Vagina (tissue), 2 donors: Measurements from ENCODE around the gene SPOCK3. TPM values are rescaled to one million over a fixed set of nuclear protein-coding genes. Genes with fewer than 3 reads are reported as not detected.

Experiments
- DNase-seq, 2 donors: peaks; one replicate each; pipeline ENCODE4 v3.0.0-alpha.2; 2017; ENCODE audit errors: extremely low spot score in 2 of 2
- H3K27ac ChIP-seq: fragments of 200-600 bp; sonication (generic); one replicate; pipeline ENCODE4 v1.5.1; 2019
- H3K27me3 ChIP-seq: fragments of 200-600 bp; sonication (generic); one replicate; pipeline ENCODE4 v1.5.1; 2019
- H3K36me3 ChIP-seq, 2 donors: fragments of 200-600 bp; sonication (generic); one replicate each; pipeline ENCODE4 v1.5.1; 2017 to 2019
- H3K4me1 ChIP-seq: fragments of 200-600 bp; sonication (generic); one replicate; pipeline ENCODE4 v1.5.1; 2019
- H3K4me3 ChIP-seq, 2 donors: fragments of 200-600 bp; sonication (generic); 1 replicate in 1 of 2; 2 replicates in 1 of 2; pipeline ENCODE4 v1.5.1; 2016 to 2019
- H3K9me3 ChIP-seq: fragments of 200-600 bp; sonication (generic); one replicate; pipeline ENCODE4 v1.5.1; 2019
- POLR2A ChIP-seq, 2 donors: fragments of 450-650 bp; IDR thresholded peaks; one replicate each; pipeline ENCODE4 v1.6.1; 2017; ENCODE audit warnings: antibody characterized with exemption in 2 of 2, mild to moderate bottlenecking in 2 of 2, moderate library complexity in 2 of 2
- POLR2AphosphoS5 ChIP-seq, 2 donors: sonication (generic); formaldehyde crosslinking; IDR thresholded peaks; one replicate each; pipeline ENCODE4 v1.9.0; 2017; ENCODE audit warnings: antibody characterized with exemption in 2 of 2, mild to moderate bottlenecking in 2 of 2, low read depth in 1 of 2; ENCODE audit not compliant: insufficient read depth in 1 of 2
- intact Hi-C: fragments of 100-400 bp; cut with DNase I; formaldehyde crosslinking; loops from one replicate; pipeline ENCODE4 v1.15.1; 2023
- total RNA-seq: library from RNA; depleted of rRNA; stranded (reverse); fragments of >200 nt; gene quantifications from one replicate; pipeline ENCODE4 v1.2.3, GENCODE V29; 2016
- TF ChIP-seq, protein P1 (sequence below), 3 experiments: fragments of 450-650 bp in 2 of 3; fragments of 200-600 bp in 1 of 3; sonication (generic) in 1 of 3; IDR thresholded peaks; one replicate each; pipeline ENCODE4 v1.5.1; 2017 to 2019; ENCODE audit warnings: antibody characterized with exemption in 3 of 3, mild to moderate bottlenecking in 2 of 3, moderate library complexity in 2 of 3

Gene SPOCK3
- total RNA-seq, 1 donor from 2014 or later: 0.74 TPM

DNA sequence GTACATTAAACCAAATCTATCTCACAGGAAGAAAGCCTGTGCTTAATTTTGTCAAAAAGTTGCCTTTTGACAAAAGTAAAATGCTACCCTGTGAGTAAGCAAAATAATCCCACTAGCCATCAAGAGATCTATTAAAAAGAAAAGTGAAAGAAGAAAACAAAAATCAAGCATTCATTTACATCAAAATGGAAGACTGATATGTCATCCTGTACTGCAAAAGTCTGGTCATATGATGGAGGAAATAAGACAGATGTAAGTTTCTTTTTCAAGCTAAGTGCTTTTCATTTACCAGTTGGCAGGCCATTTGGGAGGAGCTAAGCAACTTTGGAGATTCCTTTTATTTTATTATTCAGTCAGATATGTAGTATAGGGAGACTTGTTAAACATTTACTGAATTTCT, 387.4 kb downstream of the SPOCK3 start:
- no peaks in the 10 kb centered on the region for H3K9me3 ChIP-seq
- DNase-seq: no peak
- no peaks in the 10 kb centered on the region for H3K36me3 ChIP-seq
- TF ChIP-seq POLR2AphosphoS5 (IDR thresholded peaks at IDR 0.05; ENCODE audit: insufficient read depth in 1 of 2, low read depth in 1 of 2) (no peak), POLR2A (IDR thresholded peaks at IDR 0.05) (no peak)
- TF ChIP-seq, protein P1, sequence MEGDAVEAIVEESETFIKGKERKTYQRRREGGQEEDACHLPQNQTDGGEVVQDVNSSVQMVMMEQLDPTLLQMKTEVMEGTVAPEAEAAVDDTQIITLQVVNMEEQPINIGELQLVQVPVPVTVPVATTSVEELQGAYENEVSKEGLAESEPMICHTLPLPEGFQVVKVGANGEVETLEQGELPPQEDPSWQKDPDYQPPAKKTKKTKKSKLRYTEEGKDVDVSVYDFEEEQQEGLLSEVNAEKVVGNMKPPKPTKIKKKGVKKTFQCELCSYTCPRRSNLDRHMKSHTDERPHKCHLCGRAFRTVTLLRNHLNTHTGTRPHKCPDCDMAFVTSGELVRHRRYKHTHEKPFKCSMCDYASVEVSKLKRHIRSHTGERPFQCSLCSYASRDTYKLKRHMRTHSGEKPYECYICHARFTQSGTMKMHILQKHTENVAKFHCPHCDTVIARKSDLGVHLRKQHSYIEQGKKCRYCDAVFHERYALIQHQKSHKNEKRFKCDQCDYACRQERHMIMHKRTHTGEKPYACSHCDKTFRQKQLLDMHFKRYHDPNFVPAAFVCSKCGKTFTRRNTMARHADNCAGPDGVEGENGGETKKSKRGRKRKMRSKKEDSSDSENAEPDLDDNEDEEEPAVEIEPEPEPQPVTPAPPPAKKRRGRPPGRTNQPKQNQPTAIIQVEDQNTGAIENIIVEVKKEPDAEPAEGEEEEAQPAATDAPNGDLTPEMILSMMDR (IDR thresholded peaks at IDR 0.05): no peak
- H3K27me3 ChIP-seq: no peaks in the 10 kb centered on the region
- H3K27ac ChIP-seq: no peak overlapping the region
- no peaks in the 10 kb centered on the region for H3K4me1 ChIP-seq
- intact Hi-C loops: no loop called here
- H3K4me3 ChIP-seq: no peak overlapping the region

DNA sequence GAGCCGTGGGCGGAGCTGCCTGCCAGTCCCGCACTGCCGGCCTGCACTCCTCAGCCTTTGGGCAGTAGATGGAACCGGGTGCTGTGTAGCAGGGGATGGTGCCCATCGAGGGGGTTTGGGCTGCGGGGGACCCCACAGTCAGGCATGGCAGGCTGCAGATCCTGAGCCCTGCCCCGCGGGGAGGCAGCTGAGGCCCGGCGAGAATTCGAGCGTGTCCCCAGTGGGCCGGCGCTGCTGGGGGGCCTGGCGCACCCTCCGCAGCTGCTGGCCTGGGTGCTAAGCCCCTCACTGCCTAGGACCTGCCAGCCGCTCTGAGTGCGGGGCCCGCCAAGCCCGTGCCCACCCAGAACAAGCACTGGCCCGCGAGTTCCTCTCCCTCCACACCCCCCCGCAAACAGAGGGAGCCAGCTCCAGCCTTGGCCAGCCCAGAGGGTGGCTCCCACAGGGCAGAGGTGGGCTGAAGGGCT, 391.5 kb downstream of the SPOCK3 start:
- no peak for DNase-seq
- Histone ChIP-seq H3K4me3 (no peak overlapping the region), H3K27ac (no peak overlapping the region), H3K27me3 (no peaks in the 10 kb centered on the region), H3K4me1 (no peaks in the 10 kb centered on the region), H3K36me3 (no peaks in the 10 kb centered on the region), H3K9me3 (no peaks in the 10 kb centered on the region)
- intact Hi-C loops: no loop called here
- TF ChIP-seq POLR2AphosphoS5 (IDR thresholded peaks at IDR 0.05; ENCODE audit: insufficient read depth in 1 of 2, low read depth in 1 of 2): no peak
- TF ChIP-seq, protein P1 (IDR thresholded peaks at IDR 0.05): no peak

DNA sequence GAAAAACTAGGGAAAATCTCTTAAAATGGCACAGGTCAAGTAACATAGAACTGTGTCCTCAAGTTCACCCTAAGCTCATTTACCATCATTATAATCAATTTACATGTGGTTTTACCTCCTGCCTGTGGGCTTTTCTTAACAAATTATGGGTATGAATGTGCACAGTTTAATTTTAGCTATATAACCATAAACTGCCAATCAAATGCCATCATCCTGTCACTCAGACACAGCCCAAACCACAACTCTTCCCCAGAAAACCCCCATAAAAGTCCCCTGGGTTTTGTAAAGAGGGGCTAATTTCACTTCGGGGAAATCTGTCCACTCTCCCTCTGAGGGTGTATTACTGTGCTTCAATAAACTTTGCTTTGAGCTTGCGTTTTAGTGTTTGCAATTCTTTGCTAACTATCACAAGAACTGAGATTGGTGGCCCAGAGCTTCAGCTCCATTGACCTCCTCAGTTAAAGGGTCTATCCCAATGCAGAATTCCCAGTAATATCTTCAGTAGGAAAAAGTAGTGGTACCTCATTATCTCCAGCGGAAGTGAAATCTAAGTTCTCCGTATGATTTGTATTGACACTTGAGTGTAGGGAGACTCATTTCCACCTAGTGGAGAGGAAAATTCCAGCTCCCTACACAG, 394.6 kb downstream of the SPOCK3 start:
- DNase-seq: no peak
- intact Hi-C loops: loop anchor here (2.0 kb wide), 1 partner anchor 39 kb away; no protein-coding TSS in a partner anchor
- Histone ChIP-seq H3K9me3 (no peaks in the 10 kb centered on the region), H3K4me3 (no peak overlapping the region), H3K27ac (no peak overlapping the region), H3K36me3 (no peaks in the 10 kb centered on the region), H3K27me3 (no peaks in the 10 kb centered on the region), H3K4me1 (no peaks in the 10 kb centered on the region)
- TF ChIP-seq POLR2A (IDR thresholded peaks at IDR 0.05): no peak
- TF ChIP-seq POLR2AphosphoS5 (IDR thresholded peaks at IDR 0.05; ENCODE audit: insufficient read depth in 1 of 2, low read depth in 1 of 2): no peak
- TF ChIP-seq, protein P1 (IDR thresholded peaks at IDR 0.05): no peak

DNA sequence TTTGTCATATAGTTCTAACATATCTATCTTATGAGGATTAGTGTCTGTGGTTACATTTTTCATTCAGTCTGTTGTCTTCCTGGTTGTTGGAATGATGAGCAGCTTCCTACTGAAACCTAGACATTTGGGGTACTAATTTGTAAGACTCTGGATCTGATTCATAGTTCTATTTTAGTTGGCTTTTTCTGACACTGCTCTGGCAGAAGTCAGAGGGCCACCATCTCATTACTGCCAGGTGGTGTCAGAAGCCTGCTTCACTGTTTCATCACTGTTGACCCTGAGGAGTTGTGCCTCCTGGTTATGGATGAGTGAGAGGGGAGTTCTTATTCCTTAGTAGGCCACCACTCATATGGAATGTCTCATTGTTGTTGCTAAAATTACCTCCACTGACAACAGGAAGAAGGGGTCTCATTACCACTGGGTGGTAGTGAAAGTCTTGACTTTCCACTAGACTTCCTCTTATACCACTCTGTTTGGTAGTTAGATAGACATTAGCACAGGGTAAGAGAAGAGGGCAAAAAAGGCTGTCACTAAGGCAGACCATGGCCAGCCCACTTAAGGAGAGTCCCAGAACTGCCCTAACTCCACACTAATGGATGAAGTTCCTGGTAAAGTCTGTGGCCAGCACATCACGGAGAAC, 395.2 kb downstream of the SPOCK3 start:
- H3K4me1 ChIP-seq: no peaks in the 10 kb centered on the region
- no peaks in the 10 kb centered on the region for H3K9me3 ChIP-seq
- no peak overlapping the region for H3K27ac ChIP-seq
- H3K36me3 ChIP-seq: no peaks in the 10 kb centered on the region
- intact Hi-C loops: loop anchor here (2.0 kb wide), 1 partner anchor 40 kb away; no protein-coding TSS in a partner anchor
- no peak overlapping the region for H3K4me3 ChIP-seq
- TF ChIP-seq, protein P1 (IDR thresholded peaks at IDR 0.05): no peak
- no peak for TF ChIP-seq POLR2A (IDR thresholded peaks at IDR 0.05)
- TF ChIP-seq POLR2AphosphoS5 (IDR thresholded peaks at IDR 0.05; ENCODE audit: insufficient read depth in 1 of 2, low read depth in 1 of 2): no peak
- no peaks in the 10 kb centered on the region for H3K27me3 ChIP-seq
- no peak for DNase-seq

DNA sequence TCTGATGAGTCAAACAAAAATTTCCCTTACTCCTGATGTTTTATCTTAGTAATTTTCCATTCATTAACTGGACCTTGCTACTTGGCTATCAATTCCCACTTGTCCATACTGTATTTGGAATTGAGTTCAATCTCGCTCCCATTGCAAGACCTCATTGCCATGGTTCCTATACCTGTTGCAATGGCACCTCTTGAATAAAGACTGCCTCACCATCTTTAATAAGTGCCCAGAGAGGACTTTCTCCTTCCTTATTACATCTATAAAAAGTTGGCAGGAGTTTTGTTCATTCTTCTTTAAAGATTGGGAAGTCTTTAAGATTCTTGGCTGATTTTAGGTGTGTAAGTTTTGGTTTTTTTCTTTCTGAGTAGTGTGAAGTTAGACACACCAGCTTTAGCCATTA, 397.4 kb downstream of the SPOCK3 start:
- Histone ChIP-seq H3K4me3 (no peak overlapping the region), H3K27ac (no peak overlapping the region), H3K27me3 (no peaks in the 10 kb centered on the region), H3K9me3 (no peaks in the 10 kb centered on the region), H3K4me1 (no peaks in the 10 kb centered on the region), H3K36me3 (no peaks in the 10 kb centered on the region)
- DNase-seq: no peak
- intact Hi-C loops: no loop called here
- TF ChIP-seq, protein P1 (IDR thresholded peaks at IDR 0.05): no peak
- TF ChIP-seq POLR2A (IDR thresholded peaks at IDR 0.05) (no peak), POLR2AphosphoS5 (IDR thresholded peaks at IDR 0.05; ENCODE audit: insufficient read depth in 1 of 2, low read depth in 1 of 2) (no peak)
